Keratinocyte (primary cell): ENCODE data around the gene OGFRL1. TPM values are rescaled to one million over a fixed set of nuclear protein-coding genes. Genes with fewer than 3 reads are reported as not detected.

Experiments
- DNase-seq: peaks from one replicate; pipeline ENCODE4 v3.0.0-alpha.2; 2011; ENCODE audit warnings: low read depth, missing footprints, low spot score
- FAIRE-seq: peaks from 2 replicates; lab custom pipeline; 2011; peaks lifted over from hg19 to GRCh38; lab: Jason Lieb, UNC
- H2AFZ ChIP-seq: 2 replicates; pipeline ENCODE4 v1.6.0; 2012; ENCODE audit warnings: low read length, control low read depth, inconsistent platforms; ENCODE audit not compliant: control insufficient read depth
- H3K27ac ChIP-seq: 2 replicates; pipeline ENCODE4 v1.5.1; 2011; ENCODE audit warnings: low read length; ENCODE audit not compliant: control insufficient read depth, insufficient read depth
- H3K27me3 ChIP-seq: 3 replicates; pipeline ENCODE4 v1.6.0; 2011; ENCODE audit warnings: low read length; ENCODE audit not compliant: control insufficient read depth, insufficient read depth; ENCODE audit errors: extremely low read depth
- H3K36me3 ChIP-seq, 2 experiments: 2 replicates in 1 of 2; 3 replicates in 1 of 2; pipeline ENCODE4 v1.5.1; 2011; ENCODE audit warnings: low read length in 2 of 2, mild to moderate bottlenecking in 1 of 2; ENCODE audit not compliant: control insufficient read depth in 2 of 2, insufficient read depth in 2 of 2; ENCODE audit errors: extremely low read depth in 1 of 2
- H3K4me1 ChIP-seq: 3 replicates; pipeline ENCODE4 v1.5.1; 2011; ENCODE audit warnings: low read length; ENCODE audit not compliant: control insufficient read depth, insufficient read depth; ENCODE audit errors: extremely low read depth
- H3K4me2 ChIP-seq: 3 replicates; pipeline ENCODE4 v1.6.0; 2011; ENCODE audit warnings: low read depth, low read length; ENCODE audit not compliant: control insufficient read depth, insufficient read depth; ENCODE audit errors: extremely low read depth
- H3K4me3 ChIP-seq, 3 experiments: fragments of 200-600 bp in 1 of 3; sonication (generic) in 1 of 3; 2 replicates in 2 of 3; 3 replicates in 1 of 3; pipeline ENCODE4 v1.5.1; 2011 to 2016; ENCODE audit warnings: low read length in 3 of 3, mild to moderate bottlenecking in 3 of 3, control low read depth in 2 of 3, inconsistent platforms in 1 of 3, low read depth in 1 of 3, mixed read lengths in 1 of 3, mixed run types in 1 of 3, moderate library complexity in 1 of 3; ENCODE audit not compliant: control insufficient read depth in 2 of 3, insufficient read depth in 2 of 3; ENCODE audit errors: extremely low read depth in 1 of 3
- H3K79me2 ChIP-seq: 2 replicates; pipeline ENCODE4 v1.6.0; 2012; ENCODE audit warnings: low read length; ENCODE audit not compliant: control insufficient read depth, insufficient read depth
- H3K9ac ChIP-seq: 3 replicates; pipeline ENCODE4 v1.6.0; 2011; ENCODE audit warnings: low read length; ENCODE audit not compliant: control insufficient read depth, insufficient read depth; ENCODE audit errors: extremely low read depth
- H3K9me1 ChIP-seq: 3 replicates; pipeline ENCODE4 v1.6.0; 2011; ENCODE audit warnings: low read length; ENCODE audit not compliant: control insufficient read depth, insufficient read depth; ENCODE audit errors: extremely low read depth
- H3K9me3 ChIP-seq: 2 replicates; pipeline ENCODE4 v1.5.1; 2012; ENCODE audit warnings: low read depth, low read length; ENCODE audit not compliant: control insufficient read depth
- H4K20me1 ChIP-seq: 3 replicates; pipeline ENCODE4 v1.6.0; 2011; ENCODE audit warnings: low read length; ENCODE audit not compliant: control insufficient read depth, insufficient read depth; ENCODE audit errors: extremely low read depth
- CTCF ChIP-seq, 3 experiments: IDR thresholded peaks in 1 of 3; conservative IDR thresholded peaks in 1 of 3; optimal IDR thresholded peaks in 1 of 3; 2 replicates in 2 of 3; 3 replicates in 1 of 3; pipeline versions ENCODE3 to v1.5.1; 2011; ENCODE audit warnings: low read length in 3 of 3, mild to moderate bottlenecking in 3 of 3, moderate library complexity in 2 of 3, control low read depth in 1 of 3, inconsistent platforms in 1 of 3; ENCODE audit not compliant: insufficient read depth in 2 of 3; ENCODE audit errors: extremely low read depth in 1 of 3
- EZH2 ChIP-seq: IDR thresholded peaks from one replicate; pipeline ENCODE4 v1.6.1; 2012; ENCODE audit warnings: inconsistent platforms, mild to moderate bottlenecking, low read length, moderate library complexity
- dilution Hi-C: fragments of 300-500 bp; cut with MboI; formaldehyde crosslinking; loops from one replicate; pipeline ENCODE4 v1.7.0; 2020; ENCODE audit warnings: low sequenced_read_pairs; ENCODE audit not compliant: extremely low pct_ligation_motif_present
- polyA plus RNA-seq, 5 experiments: library from polyadenylated mRNA; depleted of rRNA in 3 of 5; stranded (reverse) in 3 of 5; stranded (forward) in 1 of 5; unstranded in 1 of 5; fragments of >200 nt; gene quantifications; 1 replicate in 1 of 5; 2 replicates in 3 of 5; 3 replicates in 1 of 5; pipeline versions ENCODE4 v1.2.1 to v1.2.3, GENCODE V29; 2011 to 2012; ENCODE audit warnings: missing spikeins in 2 of 5, low read depth in 1 of 5, low replicate concordance in 1 of 5

OGFRL1 gene
- polyA plus RNA-seq, 1 donor (not counting 4 experiments of a cell fraction or from before 2014, with no cell fraction given): 9.3 TPM

GRCh38 chr6:71336901-71337300 is 48.3 kb downstream of the OGFRL1 start:
- dilution Hi-C loops: no loop called here
- peaks cover 4% of the 10 kb centered on the region for H3K4me1 ChIP-seq

GRCh38 chr6:71338540-71339316 is 50.1 kb downstream of the OGFRL1 start:
- Histone ChIP-seq H3K4me1 (peaks cover 4% of the 10 kb centered on the region), H3K9ac (no peak overlapping the region), H3K9me1 (no peaks in the 10 kb centered on the region), H3K9me3 (no peaks in the 10 kb centered on the region), H3K27me3 (no peaks in the 10 kb centered on the region), H3K27ac (no peak overlapping the region), H4K20me1 (no peaks in the 10 kb centered on the region), H3K36me3 (peaks cover 0 to 2% of the 10 kb centered on the region in 2 experiments), H2AFZ (no peak overlapping the region), H3K4me3 (no peak overlapping the region), H3K4me2 (no peak overlapping the region), H3K79me2 (no peaks in the 10 kb centered on the region)
- FAIRE-seq (no peak), DNase-seq (no peak)
- TF ChIP-seq CTCF (optimal IDR thresholded peaks at IDR 0.05 in 1 of 3, IDR thresholded peaks at IDR 0.05 in 1 of 3, conservative IDR thresholded peaks at IDR 0.05 in 1 of 3; ENCODE audit: extremely low read depth in 1 of 3, insufficient read depth in 2 of 3, low read length in 3 of 3) (no peak), EZH2 (no peak)
- dilution Hi-C loops: no loop called here

More at GRCh38 chr6:71336901-71337300, 48.3 kb downstream of the OGFRL1 start:
- no peaks in the 10 kb centered on the region for H3K9me3 ChIP-seq
- FAIRE-seq: no peak
- H2AFZ ChIP-seq: no peak overlapping the region
- H3K27ac ChIP-seq: no peak overlapping the region
- no peaks in the 10 kb centered on the region for H3K9me1 ChIP-seq
- H4K20me1 ChIP-seq: no peaks in the 10 kb centered on the region
- no peak overlapping the region for H3K4me3 ChIP-seq
- H3K36me3 ChIP-seq: no peaks in the 10 kb centered on the region
- H3K27me3 ChIP-seq: no peaks in the 10 kb centered on the region
- TF ChIP-seq CTCF (optimal IDR thresholded peaks at IDR 0.05 in 1 of 3, IDR thresholded peaks at IDR 0.05 in 1 of 3, conservative IDR thresholded peaks at IDR 0.05 in 1 of 3; ENCODE audit: extremely low read depth in 1 of 3, insufficient read depth in 2 of 3, low read length in 3 of 3) (no peak), EZH2 (no peak)
- DNase-seq: no peak
- H3K79me2 ChIP-seq: no peaks in the 10 kb centered on the region
- no peak overlapping the region for H3K9ac ChIP-seq
- no peak overlapping the region for H3K4me2 ChIP-seq
